IPS DF 19.7 (cell line): ENCODE data around the gene SUCLG2.
"Not testable (repeated sequence)": the region's sequence is repeated elsewhere in the genome, so short reads cannot be mapped to it uniquely, and the experiment has no call there.

Source experiments
- DNase-seq: peaks from one replicate; pipeline ENCODE4 v3.0.0-alpha.2; 2013; ENCODE audit warnings: low read depth, low spot score

SUCLG2 gene

DNA sequence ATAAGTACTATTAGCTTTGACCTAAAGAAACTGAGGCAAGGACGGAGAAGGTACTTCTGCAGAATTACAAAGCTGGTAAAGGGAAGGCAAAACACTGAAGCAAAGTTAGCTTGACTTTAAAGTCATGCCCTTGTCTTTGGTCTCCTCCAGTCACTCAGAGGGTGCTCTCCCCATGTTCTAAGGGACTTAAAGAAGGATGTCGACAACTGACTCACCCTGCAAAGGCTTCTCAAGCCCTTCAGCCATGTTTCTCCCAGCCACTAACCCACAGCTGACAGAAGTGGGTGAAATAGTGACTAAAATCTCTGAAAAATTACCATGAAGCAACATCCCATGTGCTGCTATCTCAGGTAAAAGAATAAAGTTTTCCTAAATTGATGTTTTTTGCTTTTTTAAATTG lies 46.4 kb downstream of the SUCLG2 start:
- no peak for DNase-seq

DNA sequence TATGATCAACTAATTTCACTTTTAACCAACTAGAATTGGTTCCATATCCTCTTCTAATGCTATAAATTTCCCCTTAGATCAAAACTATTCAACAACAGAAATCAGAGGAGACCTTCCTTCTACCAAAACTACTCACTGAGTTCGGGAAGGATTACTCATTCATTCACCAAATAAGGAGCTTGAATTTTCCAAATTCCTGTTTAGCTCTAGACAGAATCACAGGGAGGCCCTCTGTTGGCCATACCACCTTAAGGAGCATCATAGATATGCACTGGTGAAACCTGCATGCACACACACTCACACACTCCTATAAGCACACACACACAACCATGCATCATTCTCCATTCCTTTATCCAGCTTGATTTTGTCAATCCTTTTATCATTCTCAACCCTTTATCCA lies 49.0 kb downstream of the SUCLG2 start:
- peak; percentile 5 for DNase-seq

DNA sequence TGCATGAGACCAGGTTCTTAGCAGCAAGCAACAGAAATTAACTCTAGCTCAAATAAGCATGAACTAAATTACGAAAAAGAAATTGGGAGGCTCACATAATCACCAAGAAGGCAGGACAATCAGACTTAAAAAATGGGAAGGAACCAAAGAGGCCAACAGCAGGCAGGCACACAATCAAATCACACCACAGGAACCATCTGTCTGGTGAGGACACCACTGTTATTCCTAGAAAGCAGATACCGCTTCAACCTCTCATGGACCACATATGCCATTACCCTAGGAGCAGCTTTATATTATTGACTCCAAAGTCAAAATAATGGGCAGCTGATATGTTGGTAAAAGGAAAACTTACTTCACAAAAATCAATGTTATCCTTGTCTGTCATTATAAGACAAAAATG lies 51.6 kb downstream of the SUCLG2 start:
- DNase-seq: no peak

DNA sequence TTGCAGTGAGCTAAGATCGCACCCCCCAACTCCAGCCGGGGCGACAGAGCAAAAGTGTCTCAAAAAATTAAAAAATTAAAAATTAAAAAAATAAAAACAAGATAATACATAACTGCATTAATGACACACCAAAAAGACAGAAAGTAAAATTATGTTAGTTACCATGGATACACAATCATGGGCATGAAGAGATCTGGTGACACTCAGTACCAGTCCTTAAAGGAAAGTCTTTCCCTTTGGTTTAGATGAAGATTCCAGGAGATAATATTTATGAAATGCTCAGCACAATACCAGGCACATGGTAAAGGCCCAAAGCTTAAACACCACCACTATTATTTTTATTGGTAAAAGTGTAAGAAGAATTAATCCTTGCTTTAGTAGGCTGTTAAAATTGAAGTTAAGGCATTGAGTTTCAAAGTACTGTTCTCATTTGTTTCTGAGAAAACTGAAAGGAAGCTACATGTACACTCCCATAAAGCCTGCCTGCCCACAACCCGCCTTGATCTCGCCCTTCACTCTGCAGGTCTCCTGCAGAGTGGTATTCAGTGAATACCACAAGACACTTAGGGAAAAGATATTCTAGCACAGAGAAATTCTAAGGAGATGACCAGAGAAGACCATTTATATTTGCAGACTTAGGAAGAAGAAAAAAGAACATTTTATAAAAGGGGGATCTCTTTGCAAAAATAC lies 52.3 kb downstream of the SUCLG2 start:
- no peak for DNase-seq

DNA sequence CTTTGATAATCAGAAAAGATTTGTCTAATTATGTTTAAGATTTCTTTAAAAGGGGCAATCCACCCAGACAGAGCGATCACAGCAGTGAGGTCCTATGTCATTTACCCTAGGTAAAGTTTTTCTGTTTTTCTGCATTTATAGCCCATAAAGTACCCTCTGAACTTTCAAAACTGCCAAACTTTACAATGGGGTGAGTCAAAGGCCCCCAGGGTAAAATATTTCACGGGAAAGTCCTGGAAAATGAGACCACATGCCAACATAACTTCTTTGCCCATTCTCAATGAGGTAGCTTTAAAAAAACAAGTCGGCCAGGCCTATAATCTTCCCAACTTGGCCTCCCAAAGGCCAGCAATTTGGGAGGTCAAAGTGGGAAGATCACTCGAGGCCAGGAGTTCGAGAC lies 53.0 kb downstream of the SUCLG2 start:
- no peak for DNase-seq

DNA sequence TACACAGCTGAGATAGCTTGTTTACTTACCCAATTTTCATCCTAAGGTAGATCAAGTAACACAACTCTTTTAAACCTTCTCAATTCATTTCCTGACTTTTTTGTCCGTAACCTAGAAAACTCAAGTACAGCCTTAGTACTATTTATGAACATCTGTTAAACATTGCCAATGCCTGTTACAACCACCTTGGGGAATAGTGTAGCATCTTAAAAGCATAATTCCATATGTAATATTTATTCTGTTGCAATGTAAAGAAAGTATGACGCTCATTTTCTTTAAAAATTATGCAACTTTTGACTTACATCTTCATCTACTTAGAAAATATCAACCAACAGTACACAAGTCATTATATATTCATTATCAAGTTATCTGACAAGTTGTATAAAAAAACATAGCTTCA lies 54.6 kb downstream of the SUCLG2 start:
- no peak for DNase-seq

DNA sequence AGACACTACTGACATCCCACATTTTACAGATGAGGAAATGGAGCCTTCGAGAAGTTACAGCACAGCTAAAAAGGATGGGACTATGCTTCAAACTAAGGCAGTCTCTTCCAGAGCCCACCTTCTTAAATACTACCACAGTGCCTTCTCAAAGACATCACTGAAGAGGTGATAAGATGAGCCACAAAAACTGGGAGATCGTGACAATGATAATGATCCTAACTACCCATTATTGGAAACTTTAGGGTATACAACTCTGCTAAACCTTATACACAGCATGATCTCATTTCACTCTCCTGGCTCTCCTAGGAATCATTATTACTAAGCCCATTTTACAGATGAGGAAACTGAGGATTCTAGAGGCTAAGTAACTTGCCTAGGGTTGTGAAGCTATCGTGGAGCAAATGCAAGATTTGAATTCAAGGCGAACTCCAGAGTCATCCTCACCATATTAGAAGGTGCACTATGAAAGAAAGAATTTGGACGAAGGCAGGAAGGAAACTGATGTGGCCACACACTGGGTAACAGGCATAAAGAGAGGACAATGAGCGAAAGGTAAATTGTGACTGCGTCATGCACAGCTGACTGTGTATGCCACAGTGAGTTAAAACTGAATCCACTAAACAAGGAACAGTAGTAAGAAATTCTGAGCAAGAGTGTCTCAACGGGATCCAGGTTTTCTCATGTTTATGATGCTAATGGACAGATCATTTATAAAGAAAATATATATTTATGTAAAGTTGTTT lies 55.4 kb downstream of the SUCLG2 start:
- no peak for DNase-seq

DNA sequence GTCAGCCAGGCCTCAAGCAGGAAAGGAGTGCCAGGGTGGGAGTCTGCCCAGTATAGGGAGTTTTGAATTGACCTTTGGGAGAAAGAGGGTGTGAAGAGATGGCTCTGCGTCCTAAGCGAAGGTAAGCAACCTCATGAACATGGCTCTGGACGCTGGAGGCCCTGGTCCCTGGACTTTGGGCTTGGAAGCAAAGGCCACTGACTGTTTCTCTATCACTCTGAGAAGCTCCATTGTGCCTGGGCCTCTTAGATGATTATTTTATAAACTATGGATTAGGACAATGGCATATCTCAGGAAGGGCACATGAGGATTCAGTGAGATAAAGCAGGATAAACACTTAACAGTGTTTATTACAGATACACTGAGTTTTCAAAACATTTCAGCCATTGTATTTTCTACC lies 59.0 kb downstream of the SUCLG2 start:
- no peak for DNase-seq

DNA sequence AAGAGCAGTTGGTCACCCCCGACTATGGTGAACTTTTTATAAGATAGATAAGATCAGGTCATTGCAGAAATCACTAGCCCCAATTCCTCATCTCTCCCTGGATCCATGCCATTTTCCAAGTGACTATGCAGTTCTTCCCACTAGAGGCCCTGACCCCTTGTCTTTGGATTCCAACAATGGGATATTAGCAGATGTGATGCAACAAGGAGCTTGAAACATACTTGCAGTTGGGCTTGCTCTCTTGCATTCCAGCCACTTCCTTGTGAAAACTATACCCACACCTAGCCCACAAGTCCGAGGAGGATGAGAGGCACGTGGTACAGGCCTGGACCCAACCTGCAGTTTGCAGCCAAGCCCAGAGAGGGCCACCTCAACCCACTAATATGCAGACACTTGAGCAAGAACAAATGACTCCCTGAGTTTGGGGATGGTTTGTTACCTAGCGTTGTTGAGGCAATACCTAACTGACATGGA lies 60.6 kb downstream of the SUCLG2 start:
- DNase-seq: peak; percentile 3

DNA sequence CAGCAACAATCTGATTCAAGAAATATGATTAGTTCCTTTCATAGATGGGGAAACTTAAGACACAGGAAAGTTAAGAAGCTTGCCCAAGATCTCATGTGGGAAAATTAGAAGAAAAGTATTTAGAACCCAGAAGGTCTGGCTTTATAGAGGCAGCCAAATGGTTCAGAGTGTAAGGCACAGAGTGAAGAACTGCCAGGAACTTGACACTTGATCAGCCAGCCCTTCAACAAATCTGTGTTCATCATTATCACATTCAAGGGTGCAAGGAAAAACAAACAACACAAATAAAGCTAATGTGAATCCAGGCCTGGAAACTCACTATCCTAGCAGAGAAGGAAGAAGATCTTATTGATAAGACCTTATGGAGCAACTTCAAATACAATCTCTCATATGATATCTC lies 62.4 kb downstream of the SUCLG2 start:
- no peak for DNase-seq

DNA sequence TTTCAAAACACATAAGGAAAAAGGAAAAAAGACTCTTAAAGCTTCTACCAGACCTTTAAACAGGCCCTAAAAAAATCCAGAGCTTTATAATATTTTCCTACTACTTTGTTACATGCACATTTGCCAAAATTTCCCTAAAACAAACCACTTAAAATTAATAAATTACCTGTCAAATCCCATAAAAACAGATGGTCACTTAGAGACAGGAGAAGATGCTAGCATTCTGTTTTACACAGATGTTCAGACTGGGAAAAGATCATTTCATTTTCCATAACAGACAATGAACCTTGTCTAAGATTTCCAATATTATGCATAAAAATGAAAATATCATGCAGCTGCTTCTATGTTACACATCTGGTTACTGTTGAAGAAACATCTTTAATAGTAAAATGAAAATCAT lies 66.6 kb downstream of the SUCLG2 start:
- no peak for DNase-seq

DNA sequence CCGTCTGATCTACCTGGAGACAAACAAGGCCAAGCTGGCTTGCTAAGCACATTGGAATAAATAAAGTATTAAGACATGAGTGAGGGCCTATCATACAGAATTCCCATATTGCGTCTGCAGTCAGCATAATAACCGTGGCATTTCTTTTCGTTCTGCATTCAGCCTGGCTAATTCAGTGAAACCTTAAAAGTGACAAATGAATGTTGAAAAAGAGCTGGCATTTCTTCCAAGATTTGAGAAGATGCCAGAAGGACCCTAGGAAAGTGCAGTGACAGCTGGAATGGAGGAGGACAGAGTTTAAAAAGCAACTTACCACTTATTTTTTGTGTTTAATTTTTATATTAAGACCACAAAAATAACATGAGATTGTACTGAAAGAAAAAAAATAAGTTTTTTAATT lies 67.1 kb downstream of the SUCLG2 start:
- no peak for DNase-seq

DNA sequence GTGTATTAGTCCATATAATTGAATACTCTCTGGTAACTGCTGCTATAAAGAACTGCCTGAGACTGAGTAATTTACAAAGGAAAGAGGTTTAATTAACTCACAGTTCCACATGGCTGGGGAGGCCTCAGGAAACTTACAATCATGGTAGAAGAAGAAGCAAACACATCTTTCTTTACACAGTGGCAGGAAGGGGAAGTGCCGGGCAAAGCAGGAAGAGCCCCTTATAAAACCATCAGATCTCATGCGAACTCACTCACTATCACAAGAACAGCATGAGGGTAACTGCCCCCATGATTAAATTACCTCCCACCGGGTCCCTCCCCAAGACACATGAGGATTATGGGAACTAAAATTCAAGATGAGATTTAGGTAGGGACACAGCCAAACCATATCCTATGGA lies 69.8 kb downstream of the SUCLG2 start:
- DNase-seq: not testable (repeated sequence)

DNA sequence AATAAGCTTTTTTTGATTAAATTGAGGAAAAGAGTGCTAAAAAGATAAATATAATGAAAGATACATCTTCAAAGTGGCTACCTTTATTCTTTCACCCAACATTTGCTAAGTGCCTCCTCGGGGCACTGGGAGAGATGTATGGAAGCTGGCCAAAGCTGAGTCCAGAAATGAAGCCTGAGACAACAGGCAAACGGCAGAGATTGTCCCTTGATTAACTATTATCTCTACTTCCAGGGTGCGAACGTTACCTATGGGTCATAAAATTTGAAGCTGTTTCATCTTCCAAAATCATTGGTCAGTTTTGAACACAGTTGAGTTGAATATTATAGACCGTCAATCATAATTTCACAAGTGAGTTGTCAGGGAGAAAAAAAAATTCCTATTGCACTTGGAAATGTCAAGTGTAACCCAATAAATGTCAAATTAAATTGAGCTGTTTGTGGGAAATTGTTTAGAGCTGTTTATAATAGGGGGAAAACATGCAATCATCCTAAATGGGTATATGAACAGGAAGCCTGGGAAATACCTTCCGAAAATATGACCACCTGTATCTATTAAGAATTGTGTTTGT lies 73.9 kb downstream of the SUCLG2 start:
- no peak for DNase-seq

DNA sequence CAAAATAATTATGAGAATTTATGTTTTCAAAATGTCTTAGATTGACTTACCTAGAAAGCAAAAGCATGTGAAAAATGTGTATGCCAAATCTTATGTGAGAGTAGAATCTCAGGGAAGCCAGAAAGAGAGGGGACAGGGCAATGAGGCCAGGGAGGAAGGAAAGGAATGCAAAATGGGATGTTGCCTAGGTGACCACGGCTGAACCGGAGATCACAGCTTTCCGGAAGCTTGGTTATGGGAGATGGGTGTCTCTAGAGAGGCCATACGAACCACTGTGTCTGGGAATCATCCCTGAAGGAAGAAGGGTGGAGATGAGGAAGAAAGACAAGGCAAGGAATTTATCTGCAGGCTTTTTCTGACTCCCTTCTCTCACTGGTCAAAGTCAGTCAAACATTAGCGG lies 76.0 kb downstream of the SUCLG2 start:
- DNase-seq: peak; percentile 3

DNA sequence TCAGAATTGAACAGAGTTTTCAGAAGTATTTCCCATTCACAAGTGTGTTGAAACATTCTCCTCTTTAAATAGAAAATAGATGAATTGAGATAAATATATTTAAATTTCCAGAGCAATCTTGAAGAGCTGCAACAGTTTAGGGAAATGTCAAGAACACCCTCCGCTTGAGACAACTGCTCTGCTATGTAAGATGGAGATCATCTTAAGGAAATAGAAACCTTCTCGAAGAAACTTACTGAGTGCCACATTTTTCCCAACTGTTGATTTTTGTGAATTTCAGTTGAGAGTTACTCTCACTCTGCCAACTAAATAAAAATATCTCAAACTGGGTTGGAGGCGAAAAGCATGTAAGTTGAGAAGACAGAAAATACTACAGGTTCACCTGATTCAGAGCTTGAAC lies 78.0 kb downstream of the SUCLG2 start:
- DNase-seq: no peak

DNA sequence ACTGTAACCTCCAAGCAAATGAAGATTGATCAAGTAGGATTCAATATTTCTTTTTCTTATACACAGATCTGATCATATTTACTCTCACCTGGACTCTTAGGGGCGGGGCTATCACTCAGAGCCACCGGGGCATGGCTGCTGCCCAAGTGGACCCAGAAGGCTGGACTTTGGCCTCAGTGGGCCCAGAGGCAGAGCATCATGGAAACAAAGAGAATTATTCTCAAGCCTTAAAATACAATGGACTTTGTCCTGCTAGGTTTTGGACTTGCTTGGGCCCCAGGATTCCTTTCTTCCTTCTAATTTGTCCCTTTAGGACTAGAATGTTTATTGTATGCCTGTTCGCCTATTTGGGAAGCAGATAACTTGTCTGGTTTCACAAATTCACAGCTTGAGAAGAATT lies 85.1 kb downstream of the SUCLG2 start:
- DNase-seq: no peak

DNA sequence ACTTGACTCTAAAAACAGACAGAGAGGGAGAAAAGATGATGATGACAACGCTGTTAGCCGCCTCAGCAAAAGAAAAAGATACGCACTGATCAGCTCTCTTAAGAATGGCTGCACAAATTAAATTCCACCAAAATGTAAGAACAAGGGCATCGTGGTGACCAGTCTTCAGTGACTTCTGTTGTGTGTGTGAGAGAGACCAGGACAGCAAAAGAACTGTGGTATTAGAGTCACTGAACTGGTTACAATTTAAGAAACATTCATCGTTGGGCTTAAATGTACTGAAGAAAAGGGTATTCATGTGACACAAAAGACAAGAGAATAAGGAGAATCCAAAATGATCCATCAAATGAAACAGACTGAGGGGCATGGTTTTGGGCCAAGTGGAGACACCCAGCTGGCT lies 86.5 kb downstream of the SUCLG2 start:
- no peak for DNase-seq

DNA sequence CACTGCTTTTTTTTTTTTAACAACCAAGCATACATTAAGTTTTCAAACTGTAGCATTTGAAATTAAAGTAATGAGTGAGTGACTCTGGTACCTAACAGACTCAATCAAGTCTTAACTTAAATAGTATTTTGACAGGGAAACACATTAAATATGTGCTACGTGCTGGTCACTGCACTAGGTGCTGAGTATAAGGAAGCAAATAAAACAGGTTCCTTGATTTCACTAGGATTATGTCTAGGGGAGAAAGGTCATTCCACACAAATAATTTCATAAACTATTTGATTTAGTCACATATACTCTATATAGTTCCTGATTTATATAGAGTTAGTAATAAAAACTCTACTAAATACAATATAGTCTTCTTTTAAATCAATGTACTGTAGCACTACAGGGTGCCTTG lies 89.4 kb downstream of the SUCLG2 start:
- no peak for DNase-seq

DNA sequence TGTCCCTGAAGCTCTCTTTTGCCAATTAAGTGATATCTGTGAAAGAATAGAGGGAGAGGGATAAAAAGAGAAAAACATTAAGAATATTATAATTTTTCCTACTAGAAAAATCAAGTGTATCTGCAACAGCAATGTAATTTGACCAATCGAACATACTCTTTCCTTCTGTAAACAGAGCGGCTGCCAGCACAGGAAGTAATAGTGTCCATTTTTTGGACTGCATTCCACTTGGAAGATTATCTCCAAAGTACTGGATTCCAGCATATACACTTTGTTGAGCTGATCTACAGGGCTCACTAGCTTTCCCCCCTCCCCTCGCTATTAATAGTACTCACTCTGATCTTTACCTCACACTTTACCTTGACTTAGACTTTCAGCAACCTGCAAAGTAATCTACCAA lies 90.4 kb downstream of the SUCLG2 start:
- no peak for DNase-seq

DNA sequence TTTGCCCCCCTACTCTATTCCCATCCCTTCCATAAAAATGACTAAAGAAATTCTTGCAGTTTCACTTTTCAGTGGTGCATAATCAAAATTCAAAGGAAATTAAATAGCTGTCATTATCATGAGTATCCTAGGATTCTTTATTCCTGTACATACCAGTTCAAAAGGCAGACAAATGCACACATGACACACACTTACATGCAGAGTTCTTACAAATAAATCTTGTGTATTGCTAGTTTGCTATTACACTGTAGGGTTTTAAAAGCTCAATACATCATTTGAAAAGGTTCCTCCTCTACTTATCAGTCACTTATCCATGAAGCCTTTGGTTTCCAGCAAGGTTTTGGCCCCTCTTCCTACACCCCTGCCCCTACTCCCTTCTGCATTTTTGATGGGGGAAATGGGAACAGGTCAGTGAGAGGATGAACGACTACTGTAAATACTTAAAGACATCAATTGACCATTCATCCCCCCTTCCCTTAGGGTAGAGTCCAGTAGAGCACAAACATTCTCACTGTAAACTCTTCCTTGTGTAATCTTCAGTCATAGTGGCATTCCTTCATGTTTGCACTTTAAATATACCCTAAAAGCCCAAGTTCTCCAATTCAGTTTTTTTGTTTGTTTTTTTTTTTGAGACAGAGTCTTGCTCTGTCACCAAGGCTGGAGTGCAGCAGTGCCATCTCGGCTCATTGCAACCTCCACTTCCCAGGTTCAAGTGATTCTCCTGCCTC lies 92.6 kb downstream of the SUCLG2 start:
- no peak for DNase-seq

DNA sequence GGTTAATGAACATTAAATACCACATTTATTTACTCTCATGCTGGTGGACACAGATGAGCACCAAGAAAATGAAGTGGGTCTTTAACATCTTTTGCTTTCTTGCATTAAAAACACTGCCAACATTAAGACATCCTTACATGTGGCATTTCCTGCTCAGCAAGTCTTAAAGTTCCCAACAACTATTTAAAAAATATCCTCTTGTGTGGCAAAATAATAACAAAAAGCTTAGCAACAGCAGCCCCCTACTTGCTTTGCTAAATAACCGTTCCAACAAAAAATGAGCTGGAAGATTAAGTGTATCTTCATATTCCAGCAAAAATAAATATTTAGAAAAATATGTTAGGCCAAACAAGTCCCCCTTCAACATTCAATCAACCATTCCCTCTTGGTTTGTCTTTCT lies 93.1 kb downstream of the SUCLG2 start:
- no peak for DNase-seq
